Putamen (tissue), 1 donor: ENCODE results near the gene PITPNB.

Experiments
- DNase-seq: peaks from one replicate; pipeline ENCODE4 v3.0.0-alpha.2; 2016; ENCODE audit warnings: low spot score

Gene PITPNB

DNA sequence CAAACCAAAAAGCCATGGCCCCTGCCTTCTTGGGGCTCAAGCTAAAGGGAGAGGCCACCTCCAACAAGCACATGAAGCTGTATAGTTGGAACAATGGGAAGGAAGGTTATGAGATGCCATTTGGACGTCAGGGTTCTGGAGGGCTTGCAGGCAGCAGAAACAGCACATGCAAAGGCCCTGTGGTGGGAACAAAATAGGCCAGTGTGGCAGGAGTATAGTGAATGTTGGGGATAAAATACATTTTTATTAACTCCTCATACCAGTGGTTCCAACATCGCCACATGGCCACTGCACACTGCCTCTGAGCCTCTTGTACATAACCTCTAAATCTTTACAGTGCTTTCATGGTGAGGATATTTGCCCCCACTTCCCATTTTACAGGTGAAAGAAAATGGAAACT, 85.3 kb downstream of the PITPNB start:
- DNase-seq = no peak

DNA sequence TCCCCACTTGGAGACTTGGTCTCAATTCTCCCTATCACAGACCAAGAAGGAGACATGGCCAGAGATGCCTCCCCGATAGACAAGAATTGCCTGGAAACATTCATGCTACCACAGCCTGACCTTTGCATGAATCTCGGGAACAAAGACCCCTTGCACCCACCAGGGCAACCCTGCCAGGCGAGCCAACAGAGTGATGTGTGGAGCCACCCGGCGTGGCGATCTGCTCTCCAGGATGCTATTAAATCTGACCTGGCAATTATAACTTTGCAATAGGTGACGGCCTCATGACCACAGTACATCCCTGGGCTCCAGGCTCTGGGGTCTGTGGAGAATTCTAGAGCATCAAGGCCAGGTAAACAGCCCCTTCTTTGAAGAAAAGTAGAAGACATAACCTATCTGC, 86.5 kb downstream of the PITPNB start:
- DNase-seq = no peak

- DNase-seq = no peak
Observed at GRCh38 chr22:27829620-27830019, 89.4 kb downstream of the PITPNB start.

DNA sequence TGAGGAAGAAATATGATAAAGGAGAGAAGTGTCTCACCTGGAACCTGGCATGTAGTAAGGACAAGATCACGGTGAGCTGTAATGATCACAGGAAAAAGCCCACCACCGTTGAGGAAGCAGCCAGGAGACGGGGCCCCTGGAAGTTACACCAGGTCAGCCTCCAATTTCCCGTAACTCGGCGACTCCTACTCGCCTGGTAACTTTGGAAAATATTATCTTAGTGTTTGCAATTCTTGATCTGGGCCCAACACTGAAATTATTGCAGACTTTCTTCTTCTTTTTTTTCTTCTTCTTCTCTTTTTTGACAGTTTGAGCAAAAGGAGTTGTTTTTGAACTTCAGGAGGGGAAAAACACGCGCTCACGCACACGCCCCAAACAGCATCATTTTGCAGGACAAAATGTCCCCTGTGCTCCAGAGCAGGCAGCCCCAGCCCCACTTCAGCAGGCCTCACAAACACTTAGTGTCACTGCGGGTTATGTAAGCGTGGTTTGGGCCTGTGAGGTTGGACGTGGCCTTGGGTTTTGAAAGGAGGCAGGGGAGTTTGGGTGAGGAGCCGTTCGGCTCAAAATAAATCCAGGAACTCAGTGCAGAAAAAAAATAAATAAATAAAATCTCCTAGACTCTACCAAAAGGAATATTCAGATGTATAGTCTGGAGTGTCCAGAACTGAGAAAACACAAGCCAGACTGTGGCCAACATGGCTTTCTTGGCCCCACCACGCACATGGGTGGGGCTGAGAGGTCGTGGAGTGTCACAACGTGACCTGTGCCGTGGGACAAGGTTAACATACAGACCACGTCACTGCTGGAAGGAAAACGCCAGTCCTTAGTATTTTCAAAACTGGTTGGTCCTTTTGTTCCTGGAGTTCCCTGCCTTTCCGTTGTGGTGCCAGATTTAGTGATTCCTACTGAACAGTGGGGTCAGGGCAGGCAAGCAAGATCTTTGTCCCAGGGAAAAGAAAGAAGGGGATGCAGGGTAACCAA, 91.2 kb downstream of the PITPNB start:
- DNase-seq = no peak

GRCh38 chr22:27825174-27825573, 93.9 kb downstream of the PITPNB start:
- no peak for DNase-seq

DNA sequence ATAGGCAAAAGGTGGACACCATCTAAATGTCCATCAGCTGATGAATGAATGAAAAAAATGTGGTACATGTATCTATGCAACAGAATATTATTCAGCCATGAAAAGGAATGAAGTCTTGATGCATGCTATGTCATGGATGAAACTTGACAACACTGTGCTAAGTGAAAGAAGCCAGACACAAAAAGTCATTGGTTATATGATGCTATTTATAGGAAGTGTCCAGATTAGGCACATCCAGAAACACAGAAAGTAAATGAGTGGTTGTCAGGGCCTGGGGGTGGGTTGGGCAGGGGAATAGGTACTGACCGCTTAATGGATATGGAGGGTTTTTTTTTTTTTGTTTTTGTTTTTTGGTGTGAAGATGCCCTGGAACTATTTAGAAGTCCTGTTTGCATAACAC, 95.8 kb downstream of the PITPNB start:
- DNase-seq = no peak

DNA sequence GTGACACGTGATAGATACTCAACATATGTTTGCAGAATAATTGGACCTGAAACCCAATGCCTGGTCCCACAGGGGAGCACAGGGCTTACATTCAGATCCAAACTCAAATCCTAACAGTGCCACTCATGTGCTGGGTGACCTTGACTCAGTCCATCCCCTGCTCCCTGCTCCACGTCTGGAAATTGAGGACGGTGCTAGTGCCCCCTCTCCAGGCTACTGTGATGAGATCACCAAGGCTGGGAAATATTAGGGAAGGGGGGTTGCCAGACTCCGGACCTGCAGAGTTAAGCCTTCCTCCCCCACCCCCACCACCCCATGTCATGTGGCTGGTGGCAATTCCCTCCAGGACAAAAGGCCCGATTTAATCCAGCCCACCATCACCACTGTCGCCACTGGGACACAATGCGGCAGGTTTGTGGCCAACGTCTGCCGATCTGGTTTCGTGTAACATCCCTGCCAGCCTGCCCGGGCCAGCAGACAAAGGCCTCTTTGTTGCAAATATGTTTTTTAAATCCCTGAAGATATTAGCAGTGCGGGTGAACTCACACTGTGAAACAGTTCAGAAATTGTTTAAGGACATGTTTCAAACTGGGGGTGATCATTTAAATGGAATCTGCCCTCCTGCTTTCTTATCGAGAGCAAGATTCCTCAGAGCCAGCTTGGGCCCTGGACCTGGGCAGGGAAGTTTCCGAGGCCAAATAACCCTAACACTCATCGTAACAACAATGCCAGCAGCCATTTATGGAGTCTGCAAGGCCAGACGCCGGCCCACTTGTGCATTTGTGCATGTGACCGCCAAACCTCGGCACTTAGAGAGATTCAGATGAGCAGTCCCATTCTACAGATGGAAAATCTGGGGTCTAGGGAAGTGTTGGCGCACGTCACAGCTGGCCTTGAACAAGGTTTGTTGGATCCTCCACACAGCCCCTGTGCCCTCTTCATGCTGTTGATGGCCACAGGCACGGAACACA, 97.9 kb downstream of the PITPNB start:
- no peak for DNase-seq

GRCh38 chr22:27816552-27816951, 102.5 kb downstream of the PITPNB start:
- no peak for DNase-seq

GRCh38 chr22:27815826-27816530, 103.1 kb downstream of the PITPNB start:
- DNase-seq = no peak

DNA sequence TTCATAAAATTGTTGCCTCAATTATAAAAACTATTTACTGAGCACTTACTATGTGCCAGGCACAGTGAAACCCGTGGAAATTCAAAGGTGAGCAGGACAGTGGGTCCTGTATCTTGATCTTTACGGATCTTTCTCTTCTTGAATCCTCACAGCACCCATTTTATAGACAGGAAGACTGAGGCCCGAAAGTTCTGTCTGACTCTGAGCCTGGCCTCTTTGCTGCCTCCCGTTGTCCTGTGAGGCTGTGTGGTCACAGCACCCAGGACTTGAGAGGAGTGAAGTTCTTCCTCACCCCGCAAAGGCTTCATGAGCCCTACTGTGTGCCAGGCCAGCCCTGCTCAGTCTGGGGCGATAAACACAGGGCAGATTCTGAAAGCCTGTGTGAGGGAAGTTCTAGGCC, 104.1 kb downstream of the PITPNB start:
- no peak for DNase-seq

- no peak for DNase-seq
Observed at GRCh38 chr22:27811778-27812177, 107.3 kb downstream of the PITPNB start.

DNA sequence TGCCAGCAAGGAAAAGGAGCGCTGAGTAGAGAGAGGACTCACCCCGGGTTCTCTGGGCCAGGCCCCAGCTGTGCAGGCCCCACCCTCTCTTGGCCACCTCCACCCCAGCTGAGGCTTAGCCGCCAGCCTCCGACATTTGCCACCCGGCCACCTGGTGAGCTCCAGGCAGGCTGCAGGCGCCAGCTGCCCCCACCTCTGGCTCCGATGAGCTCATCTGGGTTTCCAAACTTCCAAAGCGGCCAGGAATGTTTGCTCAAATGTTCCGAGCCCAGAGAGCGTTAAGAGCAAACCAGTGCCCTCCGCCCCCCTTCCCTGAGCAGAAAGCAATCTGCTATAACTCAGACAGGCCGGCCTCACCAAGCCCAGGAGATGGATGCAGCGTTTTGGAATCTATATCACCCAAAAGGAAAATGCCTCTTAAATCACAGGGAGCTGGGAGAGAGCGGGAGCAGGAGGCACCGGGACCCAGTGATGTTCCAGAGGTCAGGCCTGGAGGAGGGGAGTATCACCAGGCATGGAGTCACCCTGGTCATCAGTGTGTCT, 108.4 kb downstream of the PITPNB start:
- DNase-seq = no peak

DNA sequence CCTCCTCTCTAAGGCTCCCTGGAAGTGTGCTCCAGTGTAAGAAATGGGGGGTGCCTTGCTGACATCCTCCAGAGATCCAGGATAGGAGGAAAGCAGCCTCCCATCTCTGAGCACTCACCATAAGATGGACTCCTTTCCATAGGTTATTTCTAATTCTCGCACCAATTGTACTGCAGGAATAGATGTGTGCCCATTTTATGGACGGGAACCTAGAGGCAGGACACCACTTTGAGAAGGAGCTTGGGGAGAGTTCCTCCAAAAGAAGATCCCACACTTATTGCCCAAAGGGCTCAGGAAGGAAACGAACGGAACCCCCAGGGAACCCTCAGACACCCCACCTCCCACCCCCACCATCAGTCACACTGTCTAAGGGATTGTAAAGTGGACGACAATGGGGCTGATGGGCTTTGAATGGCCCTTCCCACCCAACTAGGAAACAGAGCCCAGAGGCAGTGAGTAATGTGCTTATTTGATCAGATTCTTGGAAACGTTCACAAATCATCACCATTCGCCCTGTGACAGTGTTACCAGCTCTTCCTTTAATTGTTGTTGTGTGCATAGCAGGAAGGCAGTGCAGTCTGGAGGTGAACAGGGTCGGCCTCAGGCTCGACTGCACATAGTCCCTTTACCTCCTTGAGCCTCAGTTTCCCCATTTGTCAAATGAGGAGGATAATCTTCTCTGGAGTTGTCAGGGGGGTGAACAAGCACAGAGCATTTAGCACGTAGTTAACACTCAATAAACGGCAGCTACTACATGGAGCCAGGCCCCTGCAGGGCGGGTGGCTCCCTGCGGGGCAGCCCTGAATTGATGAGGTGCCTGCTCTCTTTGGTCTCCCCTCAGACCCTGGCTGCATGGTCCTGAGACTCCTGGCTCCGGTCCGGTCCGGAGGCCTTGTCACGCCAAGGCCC, 109.1 kb downstream of the PITPNB start:
- DNase-seq = no peak

GRCh38 chr22:27809226-27809603, 109.8 kb downstream of the PITPNB start:
- DNase-seq = no peak

GRCh38 chr22:27808451-27809225, 110.4 kb downstream of the PITPNB start:
- no peak for DNase-seq

GRCh38 chr22:27805841-27806240, 113.2 kb downstream of the PITPNB start:
- DNase-seq = no peak

- DNase-seq = peak; percentile 83
Observed at GRCh38 chr22:27804470-27805297, 114.4 kb downstream of the PITPNB start.

- DNase-seq = no peak
Observed at GRCh38 chr22:27803841-27804415, 115.1 kb downstream of the PITPNB start.
